ENCODE results near the gene PLSCR4. TPM values are rescaled to one million over a fixed set of nuclear protein-coding genes. Genes with fewer than 3 reads are reported as not detected.
A peak's percentile ranks its signal among the peaks of the same experiment; 100 is the strongest.

The PLSCR4 gene
- polyA plus RNA-seq, 1 of the 3 experiments (the other 2 are of a cell fraction) = 0.05 TPM

- no peak for TF ChIP-seq ZBTB33 (IDR thresholded peaks at IDR 0.05; ENCODE audit: borderline replicate concordance, low read depth)
- TF ChIP-seq GATA2 (CRISPR knock-in tag; IDR thresholded peaks at IDR 0.05) = no peak
- no peak for TF ChIP-seq MAX (IDR thresholded peaks at IDR 0.05; ENCODE audit: low read depth)
- TF ChIP-seq USF2 (IDR thresholded peaks at IDR 0.05; ENCODE audit: borderline replicate concordance, low read depth, low read length) = no peak
- TF ChIP-seq MEF2A (IDR thresholded peaks at IDR 0.05; ENCODE audit: borderline replicate concordance, low read depth) = no peak
- TF ChIP-seq RXRA (IDR thresholded peaks at IDR 0.05; ENCODE audit: borderline replicate concordance, low read depth) = no peak
These were observed 61.3 kb downstream of the PLSCR4 start (continued) for GRCh38 chr3:146189519-146190173.

GRCh38 chr3:146187334-146187950 is 63.5 kb downstream of the PLSCR4 start:
- Histone ChIP-seq H3K9me2 (no peaks in the 10 kb centered on the region), H3K9ac (no peak overlapping the region), H4K20me1 (ENCODE audit: insufficient read depth) (no peaks in the 10 kb centered on the region), H3K27ac (ENCODE audit: low read depth in 2 of 2, low read length in 1 of 2) (no peak overlapping the region), H3K27me3 (ENCODE audit: insufficient read depth) (no peaks in the 10 kb centered on the region), H2AFZ (ENCODE audit: low read depth) (no peak overlapping the region), H3K79me2 (ENCODE audit: insufficient read depth) (no peaks in the 10 kb centered on the region), H3K4me2 (no peak overlapping the region), H3F3A (replicated peaks; ENCODE audit: insufficient read depth) (no peaks in the 10 kb centered on the region), H3K4me1 (ENCODE audit: control insufficient read depth in 1 of 2, insufficient read depth in 2 of 2, low read depth in 1 of 2, low read length in 1 of 2) (no peaks in the 10 kb centered on the region), H3K9me3 (no peaks in the 10 kb centered on the region), H3K36me3 (replicated peaks in 1 of 2; ENCODE audit: control insufficient read depth in 1 of 2, insufficient read depth in 2 of 2, low read length in 1 of 2) (no peaks in the 10 kb centered on the region), H3K4me3 (ENCODE audit: low read depth in 2 of 2, low read length in 1 of 2) (peak overlapping the region in 1 of 2 experiments; percentile 17; a peak in 1 of 4 replicates)
- 0% methylated on average over 2 of the region's 2 CpGs for WGBS (ENCODE audit: low lambda C conversion rate)
- ChIA-PET POLR2A (no interaction called here), CTCF (interaction anchor here (0.7 to 4.4 kb wide), 9 partner anchors 10 to 123 kb away, joined by 3 to 33 read pairs (median 5); no protein-coding TSS in a partner anchor)
- DNase-seq = no peak
- TF ChIP-seq PBX3 (IDR thresholded peaks at IDR 0.05) (no peak), CTCF (IDR thresholded peaks at IDR 0.05) (peak; percentile 80), RAD21 (IDR thresholded peaks at IDR 0.05; ENCODE audit: low read length) (peak; percentile 53), JUND (IDR thresholded peaks at IDR 0.05) (no peak), USF1 (IDR thresholded peaks at IDR 0.05; ENCODE audit: borderline replicate concordance, low read depth) (no peak), NRF1 (IDR thresholded peaks at IDR 0.05; ENCODE audit: low read depth, low read length) (no peak)
